NCI-H69 (cell line): ENCODE measurements around the gene TMEM132E.
A peak's percentile ranks its signal among the peaks of the same experiment; 100 is the strongest.

ENCODE experiments used
- DNase-seq: peaks from one replicate; lab custom pipeline; 2025; lab: John Stamatoyannopoulos, UW

The TMEM132E gene

GRCh38 chr17:34569591-34569990 is 9.8 kb upstream of the TMEM132E start:
- no peak for DNase-seq

DNA sequence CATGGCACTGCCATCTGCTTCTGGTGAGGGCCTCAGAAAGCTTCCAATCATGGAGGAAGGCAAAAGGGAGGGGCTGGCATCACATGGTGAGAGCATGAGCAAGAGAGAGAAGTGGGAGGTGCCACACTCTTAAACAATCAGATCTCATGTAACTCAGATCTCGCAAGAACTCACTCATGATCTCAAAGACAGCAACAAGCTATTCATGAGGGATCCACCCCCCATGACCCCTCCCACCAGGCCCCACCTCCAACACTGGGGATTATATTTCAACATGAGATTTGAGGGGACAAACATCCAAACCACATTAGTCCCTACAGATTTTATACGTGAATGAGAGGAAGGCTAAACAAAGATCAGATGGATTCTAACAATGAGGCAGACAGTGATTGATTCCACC is 8.9 kb upstream of the TMEM132E start:
- DNase-seq, result no peak

DNA sequence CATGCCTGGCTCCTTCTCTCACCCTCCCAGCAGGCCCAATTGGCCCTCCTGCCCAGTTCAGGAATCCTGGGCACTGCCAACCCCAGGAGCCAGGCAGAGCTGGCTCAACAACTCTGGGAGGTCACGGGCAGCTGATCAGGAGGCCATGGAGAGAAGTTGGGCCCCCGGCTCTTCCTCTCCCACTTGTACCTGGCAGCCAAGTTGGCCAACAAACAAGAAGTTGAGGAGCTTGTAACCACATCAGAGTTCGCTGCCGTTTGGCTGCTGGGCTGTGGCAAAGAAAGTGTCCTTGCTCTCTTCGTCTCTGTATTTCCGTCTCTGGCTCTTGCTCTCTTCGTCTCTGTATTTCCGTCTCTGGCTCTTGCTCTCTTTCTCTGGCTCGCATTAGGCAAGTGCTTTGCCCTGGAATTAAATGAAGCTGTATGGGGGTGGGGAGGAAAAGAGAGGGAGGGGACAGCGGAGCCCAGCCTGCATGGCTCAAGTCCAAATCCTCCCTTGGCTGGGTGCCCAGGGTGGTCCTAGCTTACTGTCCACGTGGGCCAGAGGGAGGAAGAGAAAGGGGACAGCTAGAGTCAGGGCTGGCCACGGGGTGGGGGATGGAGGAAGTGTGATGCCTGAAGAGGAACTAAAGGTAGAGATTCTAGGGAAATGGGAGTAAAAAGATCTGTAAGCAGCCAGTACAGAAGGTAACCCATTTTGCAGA is 7.8 kb upstream of the TMEM132E start:
- no peak for DNase-seq

DNA sequence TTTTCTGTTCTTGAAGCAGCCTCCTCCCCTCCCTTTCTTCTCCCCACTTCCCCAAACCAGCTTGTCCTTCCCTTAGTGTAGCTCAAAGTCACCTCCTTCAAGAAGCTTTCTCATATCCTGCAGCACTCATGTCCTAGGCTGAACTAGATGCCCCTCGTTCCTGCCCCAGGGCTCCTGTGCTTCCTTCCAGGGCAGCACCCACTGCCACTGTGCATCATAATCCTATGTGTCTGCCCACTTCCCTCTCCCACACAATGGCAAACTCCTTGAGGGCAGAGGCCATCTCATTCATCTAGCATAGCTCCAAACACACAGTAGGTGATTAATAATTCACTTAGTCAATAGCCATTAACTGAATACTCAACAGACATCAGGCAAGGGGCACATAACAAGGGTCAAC is 6.9 kb upstream of the TMEM132E start:
- DNase-seq, result no peak

DNA sequence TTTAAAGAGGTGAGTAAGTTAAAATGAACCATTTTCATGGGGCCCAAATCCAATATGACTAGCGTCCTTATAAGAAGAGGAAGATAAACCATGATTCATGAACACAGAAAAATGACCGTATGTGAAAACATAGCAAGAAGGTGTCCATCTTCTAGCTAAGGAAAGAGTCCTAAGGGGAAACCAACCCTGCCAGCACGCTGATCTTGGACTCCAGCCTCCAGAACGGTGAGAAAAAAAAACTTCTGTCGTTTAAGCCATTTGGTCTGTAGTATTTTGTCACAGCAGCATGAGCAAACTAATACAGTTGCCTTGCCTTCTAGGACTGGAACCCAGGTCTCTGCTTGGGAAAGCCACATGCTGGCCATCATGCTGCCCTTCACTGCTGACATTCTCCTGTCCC is 4.2 kb upstream of the TMEM132E start:
- no peak for DNase-seq

DNA sequence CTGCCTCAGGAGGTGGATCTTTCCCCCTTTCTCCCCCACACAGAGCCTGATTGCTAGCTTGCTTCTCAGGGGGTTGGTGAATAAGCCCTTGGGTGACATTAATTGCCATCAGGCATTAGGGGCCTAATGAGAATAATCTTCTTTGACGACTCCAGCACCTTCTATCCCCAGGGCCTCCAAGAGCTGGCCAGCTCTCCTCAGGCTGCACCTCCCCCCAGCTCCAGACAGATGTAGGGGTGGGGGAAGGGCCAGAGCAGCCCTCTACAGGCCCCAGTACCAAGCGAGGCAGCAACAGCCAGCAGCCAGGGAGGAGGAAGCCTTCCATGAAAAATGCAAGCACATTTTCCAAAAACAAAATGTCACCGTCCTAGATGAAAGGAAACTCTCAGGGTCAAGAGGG is 1.4 kb upstream of the TMEM132E start:
- peak; percentile 24 for DNase-seq

DNA sequence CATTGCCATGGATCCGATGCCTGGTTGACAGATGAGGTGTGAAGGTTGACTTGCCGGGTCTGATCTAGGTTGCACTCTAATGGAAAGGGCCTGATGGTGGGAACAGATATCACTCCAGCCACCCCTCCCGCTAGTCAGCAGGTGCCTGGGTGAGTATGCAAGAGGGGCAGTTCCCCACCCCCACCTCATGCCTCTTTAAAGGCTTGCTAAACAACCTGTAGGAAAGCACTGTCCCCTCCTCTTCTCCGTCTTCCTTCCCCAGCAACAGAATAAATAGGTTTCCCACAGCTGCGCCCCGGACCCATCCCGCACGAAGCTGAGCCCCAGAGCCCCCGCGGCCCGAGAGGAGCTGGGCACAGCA is 746 bp upstream of the TMEM132E start:
- peak; percentile 61 for DNase-seq

DNA sequence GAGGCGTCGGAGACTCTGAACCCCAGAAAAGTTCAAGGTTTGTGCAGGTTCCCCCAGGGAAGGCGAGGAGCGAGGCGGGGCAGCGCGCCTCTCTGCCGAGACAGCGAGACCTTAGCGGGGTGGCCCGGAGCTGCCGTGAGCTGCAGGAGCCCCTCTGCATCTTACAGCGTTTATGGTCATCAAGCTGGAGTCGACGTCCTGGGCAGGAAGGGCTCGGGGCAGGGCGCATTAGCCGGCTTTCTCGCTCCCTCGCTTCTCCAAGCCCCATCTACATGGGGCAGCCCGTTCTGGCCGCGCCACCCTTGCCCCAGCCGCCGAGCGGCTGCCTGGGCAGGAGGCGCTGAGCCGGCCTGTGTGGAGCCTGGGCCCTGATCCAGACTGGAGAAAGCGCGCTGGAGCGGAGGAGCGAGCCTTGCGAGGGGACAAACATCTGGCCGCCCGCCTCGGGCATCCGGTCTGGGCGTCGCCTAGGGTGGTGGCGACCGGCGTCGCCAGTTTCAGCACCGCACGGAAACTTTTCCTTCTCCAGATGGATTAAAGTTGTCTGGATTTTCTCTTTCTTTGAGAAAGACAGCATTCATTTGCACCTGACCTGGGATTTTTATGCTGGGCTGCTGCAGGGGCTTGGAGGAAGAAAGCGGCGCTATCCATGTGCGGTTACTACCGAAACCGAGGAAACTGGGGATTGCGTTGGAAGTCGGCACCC is 750 bp downstream of the TMEM132E start:
- DNase-seq, result peak; percentile 80

DNA sequence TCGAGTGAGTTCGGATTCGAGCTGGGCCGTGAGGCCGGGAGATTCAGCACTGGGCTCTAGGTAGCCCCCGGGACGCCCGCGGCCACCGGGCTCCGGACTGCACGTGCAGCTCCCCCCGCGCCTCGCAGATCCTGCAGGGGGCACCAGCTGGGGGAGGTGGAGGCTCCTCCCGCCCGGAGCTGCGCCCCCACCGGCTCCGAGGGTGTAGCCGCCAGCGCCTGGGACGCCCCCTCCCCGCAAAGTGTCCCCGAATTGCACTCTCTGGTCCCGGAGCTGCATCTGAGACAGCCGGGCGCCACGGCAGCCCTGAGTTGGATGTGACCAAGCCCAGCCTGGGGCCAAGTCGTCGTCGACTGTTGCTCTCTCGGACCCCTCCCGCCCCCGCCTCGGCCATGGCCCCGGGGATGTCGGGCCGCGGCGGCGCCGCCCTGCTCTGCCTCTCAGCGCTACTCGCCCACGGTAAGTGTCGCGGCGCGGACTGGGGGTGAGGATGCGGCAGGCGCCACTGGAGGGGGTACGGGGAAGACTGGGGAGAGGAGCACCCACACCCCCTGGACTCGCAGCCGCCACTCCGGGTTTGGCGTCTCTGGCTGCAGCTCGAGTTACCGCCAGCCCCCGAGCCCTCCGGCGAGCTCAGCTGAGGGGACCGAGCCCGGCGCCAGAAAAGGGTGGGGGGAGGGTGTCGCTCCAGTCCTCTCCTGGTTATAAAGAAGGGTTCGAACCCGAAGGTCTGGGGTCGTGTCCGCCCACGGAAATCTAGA is 1.5 kb downstream of the TMEM132E start:
- DNase-seq, result peak; percentile 69

DNA sequence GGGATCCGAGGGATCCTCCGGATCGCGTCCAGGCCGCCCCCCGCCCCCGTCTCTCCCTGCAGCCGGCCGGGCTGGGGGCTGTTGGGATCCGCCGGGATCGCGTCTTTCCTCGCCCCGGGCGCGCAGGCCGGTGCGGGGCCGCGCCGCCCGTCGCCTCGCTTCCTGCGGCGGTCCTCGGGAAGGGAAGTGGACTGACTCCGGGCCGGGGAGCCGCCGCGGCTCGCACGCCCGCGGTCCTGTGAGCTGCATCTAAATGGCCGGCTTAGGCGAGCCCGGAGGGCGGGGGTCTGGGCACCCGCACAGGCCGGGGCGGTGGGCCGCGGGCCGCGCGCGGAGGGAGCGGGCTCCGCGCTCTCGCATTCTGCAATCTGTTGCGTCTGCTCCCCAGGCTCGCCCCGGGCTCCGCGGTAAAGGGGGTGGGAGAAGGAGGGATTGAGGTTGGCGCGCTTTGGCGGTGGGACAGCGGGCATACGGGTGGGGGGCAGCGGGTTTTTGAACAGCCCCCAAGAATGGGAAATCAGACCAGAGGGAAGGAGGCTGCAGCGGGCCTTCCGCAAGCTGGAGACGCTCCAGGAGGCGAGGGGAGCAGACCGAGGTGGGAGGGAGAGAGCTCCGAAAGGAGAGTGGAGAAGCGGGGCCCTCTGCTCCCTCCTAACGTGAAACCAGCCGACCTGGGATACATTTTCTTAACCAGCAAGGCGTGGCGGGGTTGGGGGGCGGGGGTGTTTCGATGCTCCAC is 2.2 kb downstream of the TMEM132E start:
- peak; percentile 72 for DNase-seq

DNA sequence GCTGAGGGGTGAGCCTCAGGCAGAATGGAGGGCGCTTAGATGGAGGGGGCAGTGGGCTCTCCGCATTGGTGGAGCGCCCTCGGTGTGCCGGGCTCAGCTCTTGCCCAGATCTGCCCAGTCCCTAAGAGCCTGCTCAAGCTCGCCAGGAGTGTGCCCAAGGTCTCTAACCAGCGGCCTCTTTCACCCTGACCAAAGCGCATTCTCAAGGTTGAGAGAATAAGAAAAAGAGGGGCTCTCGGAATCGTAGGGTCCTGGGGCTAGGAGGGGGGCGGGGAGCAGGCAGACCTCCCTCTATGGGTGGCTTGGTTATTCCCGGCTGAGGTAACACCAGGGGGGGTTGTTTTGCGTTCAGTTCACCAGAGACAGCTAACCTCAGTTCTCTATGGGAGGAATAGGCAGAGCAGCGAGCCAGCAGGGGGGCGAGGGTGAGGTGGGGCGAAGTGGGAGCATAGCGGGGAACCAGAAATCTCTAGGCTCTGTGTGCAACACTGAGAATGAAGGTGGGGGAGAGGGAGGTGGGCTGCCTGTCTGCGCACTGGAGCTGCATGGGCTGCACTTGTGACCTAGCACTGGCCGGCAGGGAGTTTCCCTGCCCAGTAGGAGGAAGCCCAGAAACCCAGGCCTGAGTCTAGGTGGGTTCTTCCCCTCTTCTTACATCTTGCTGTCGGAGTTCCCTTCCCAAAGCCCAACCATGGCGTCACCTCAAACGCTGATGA is 3.0 kb downstream of the TMEM132E start:
- peak; percentile 72 for DNase-seq

DNA sequence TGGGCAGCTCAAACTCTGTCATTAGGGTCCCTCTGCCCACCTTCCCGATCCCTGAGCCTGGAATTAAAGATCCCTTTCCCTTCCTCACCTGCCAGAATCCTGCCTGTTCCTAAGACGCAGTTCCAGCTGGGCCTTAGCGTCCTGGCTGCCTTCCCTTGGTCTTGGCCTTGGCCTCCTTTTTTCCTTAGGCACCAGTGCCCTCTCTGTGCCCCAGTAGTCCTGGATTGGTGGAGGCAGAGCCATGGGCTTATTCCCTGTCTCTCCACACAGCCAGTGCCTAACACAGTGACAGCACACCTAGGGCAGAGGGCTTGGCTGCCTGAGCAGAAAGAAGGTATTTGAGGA is 3.5 kb downstream of the TMEM132E start:
- DNase-seq, result no peak

GRCh38 chr17:34584805-34585416 is 5.5 kb downstream of the TMEM132E start:
- DNase-seq, result peak; percentile 81

DNA sequence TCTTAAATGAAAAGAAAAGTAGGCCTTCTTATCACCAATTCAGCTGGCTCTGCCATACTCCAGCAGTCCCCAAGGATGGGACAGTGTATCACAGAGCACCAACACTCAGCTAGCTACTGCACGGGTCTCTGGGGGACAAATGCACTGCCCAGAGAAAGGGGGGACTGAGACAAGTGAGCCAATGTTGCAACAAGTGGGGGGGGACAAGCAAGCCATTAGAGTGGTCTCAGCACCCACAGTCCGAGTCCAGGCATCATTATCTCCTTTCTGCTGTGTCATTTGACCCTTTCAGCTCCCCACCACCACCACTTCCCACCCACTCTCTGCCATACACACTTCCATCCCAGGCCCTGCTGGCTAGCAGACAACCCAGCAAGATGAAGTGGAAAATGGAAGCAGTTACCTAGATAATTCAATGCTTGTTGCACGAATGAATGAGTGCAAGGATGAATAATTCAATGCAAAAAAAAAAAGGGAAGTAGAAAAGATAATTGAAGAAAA is 7.0 kb downstream of the TMEM132E start:
- no peak for DNase-seq

- no peak for DNase-seq
These were observed 8.9 kb downstream of the TMEM132E start for GRCh38 chr17:34588266-34588665.

DNA sequence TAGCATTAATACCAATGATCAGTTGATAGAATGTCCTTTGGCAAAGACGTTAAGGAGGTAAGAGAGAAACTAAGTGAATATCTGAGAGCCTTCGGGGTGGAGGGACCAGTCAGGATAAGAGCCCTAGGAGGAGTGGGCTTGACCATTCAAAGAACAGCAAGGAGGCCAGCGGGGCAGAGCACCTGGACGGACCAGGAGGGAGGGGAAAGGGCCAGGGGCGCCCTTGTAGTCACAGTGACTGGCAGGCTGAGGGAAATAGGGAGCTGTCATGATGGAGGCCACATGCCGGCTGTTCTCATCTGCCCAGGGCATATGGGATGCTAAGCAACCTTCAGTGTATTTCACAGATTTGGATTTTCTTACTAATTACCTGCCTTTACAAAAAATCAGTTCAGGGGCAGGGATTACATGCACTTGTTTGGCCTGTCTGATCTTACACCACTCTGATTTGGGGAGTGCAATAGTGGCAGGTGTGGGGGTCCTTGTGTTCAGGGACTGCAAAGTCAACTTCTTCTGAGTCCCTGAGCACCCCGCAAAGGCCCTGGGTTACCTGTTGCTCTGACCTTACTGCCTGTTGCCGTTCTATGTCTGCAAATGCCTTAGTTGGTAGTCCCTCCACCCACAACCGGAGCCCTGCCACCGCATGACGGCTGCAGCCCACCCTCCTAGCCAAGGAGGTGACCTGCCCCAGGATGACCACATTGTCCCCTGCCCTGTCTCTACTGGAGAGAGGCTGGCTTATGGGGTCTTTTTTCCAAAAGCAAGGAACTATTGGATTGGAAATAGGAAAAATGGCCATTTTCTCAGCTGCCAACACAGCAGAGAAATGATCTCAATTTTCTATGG is 10.0 kb downstream of the TMEM132E start:
- DNase-seq, result no peak

DNA sequence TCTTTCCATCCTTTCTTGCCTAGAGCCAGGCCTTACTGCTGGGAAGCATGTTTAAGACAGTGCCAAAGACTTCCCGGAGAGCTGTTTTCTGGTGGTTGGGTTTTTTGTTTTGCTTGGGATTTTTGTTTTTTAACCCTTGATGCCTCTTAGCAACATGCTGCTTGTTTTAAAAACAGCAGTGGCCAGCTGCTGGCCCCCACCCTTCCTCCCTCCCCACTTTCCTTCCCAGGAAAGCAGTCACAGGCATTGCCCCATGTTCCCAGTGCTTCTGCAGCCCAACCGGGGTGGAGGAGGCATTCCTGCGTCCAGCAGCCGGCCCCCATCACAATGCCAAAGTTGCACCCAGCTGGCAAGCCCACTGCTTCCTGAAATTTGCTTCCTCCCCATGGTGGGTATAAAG is 12.6 kb downstream of the TMEM132E start:
- DNase-seq, result no peak

- no peak for DNase-seq
These were observed 17.5 kb downstream of the TMEM132E start for GRCh38 chr17:34596920-34597319.

DNA sequence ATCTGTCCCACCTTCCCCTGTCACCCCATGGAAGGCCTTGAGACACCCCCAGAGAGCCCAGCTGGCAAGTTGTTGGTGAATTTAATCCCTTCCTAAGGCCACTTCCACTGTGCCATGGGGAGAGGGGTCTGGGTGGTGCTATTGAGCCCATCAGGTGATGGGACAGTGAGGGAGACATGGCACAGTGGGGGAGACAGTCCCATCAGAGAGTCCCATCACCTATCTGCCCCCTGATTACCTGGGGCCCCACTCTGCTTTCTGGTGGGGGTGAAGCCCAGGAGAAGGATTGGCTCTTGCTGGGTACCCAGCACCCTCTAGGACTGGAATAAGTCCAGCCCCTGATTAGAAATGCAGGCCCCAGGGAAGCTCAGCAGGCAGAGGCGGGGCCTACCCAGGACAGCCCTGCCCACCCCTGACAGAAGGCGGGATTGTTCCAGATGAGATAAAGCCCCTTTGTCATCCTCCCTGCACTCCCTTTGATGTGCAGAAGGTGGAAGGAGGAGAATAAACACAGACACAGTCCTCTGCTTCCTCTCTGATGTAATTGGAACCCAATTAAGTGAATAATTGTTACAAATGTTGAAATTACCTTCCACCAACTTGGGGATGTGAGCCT is 18.9 kb downstream of the TMEM132E start:
- peak; percentile 97 for DNase-seq

GRCh38 chr17:34601416-34601815 is 22.0 kb downstream of the TMEM132E start:
- peak; percentile 97 for DNase-seq
